GM21367 (cell line): ENCODE results near the gene ROR1.

Experiments used
- ATAC-seq: cut with Tn5 transposase; IDR thresholded peaks from one replicate; pipeline ENCODE4 v1.9.1; 2021; ENCODE audit not compliant: unreplicated experiment

Gene ROR1

GRCh38 chr1:64046891-64047290 is 273.1 kb downstream of the ROR1 start:
- no peak for ATAC-seq

- ATAC-seq: no peak
Observed at GRCh38 chr1:64047549-64047996, 273.8 kb downstream of the ROR1 start.

GRCh38 chr1:64049900-64050540 is 276.2 kb downstream of the ROR1 start:
- ATAC-seq: no peak

- no peak for ATAC-seq
Observed at GRCh38 chr1:64050601-64051000, 276.8 kb downstream of the ROR1 start.

- no peak for ATAC-seq
Observed at GRCh38 chr1:64051796-64052195, 278.0 kb downstream of the ROR1 start.

GRCh38 chr1:64052777-64053176 is 279.0 kb downstream of the ROR1 start:
- no peak for ATAC-seq

- ATAC-seq: no peak
Observed at GRCh38 chr1:64055310-64055709, 281.5 kb downstream of the ROR1 start.

GRCh38 chr1:64059556-64059955 is 285.7 kb downstream of the ROR1 start:
- ATAC-seq: no peak

- ATAC-seq: no peak
Observed at GRCh38 chr1:64060611-64061302, 286.9 kb downstream of the ROR1 start.

- ATAC-seq: no peak
Observed at GRCh38 chr1:64061430-64062104, 287.8 kb downstream of the ROR1 start.

- ATAC-seq: no peak
Observed at GRCh38 chr1:64062529-64062928, 288.7 kb downstream of the ROR1 start.

GRCh38 chr1:64062941-64063581 is 289.2 kb downstream of the ROR1 start:
- no peak for ATAC-seq

GRCh38 chr1:64065571-64065970 is 291.8 kb downstream of the ROR1 start:
- no peak for ATAC-seq

GRCh38 chr1:64072089-64072793 is 298.4 kb downstream of the ROR1 start:
- no peak for ATAC-seq

- no peak for ATAC-seq
Observed at GRCh38 chr1:64073705-64074104, 299.9 kb downstream of the ROR1 start.

GRCh38 chr1:64074767-64075166 is 300.9 kb downstream of the ROR1 start:
- ATAC-seq: no peak

- no peak for ATAC-seq
Observed at GRCh38 chr1:64077281-64077940, 303.6 kb downstream of the ROR1 start.

GRCh38 chr1:64080941-64081562 is 307.2 kb downstream of the ROR1 start:
- no peak for ATAC-seq

- ATAC-seq: no peak
Observed at GRCh38 chr1:64082459-64082858, 308.6 kb downstream of the ROR1 start.

GRCh38 chr1:64084451-64084850 is 310.6 kb downstream of the ROR1 start:
- no peak for ATAC-seq
